Stimulated activated CD4-positive, alpha-beta T cell treated with anti-CD3 and anti-CD28 coated beads, TNF-alpha, amount 100 ng/mL, for 48 hours (primary cell): ENCODE results near the gene EYA2.

ENCODE experiments used
- DNase-seq, 3 donors: peaks; one replicate each; pipeline ENCODE4 v3.0.0-alpha.2; 2020; ENCODE audit warnings: low read depth in 3 of 3

EYA2 gene

DNA sequence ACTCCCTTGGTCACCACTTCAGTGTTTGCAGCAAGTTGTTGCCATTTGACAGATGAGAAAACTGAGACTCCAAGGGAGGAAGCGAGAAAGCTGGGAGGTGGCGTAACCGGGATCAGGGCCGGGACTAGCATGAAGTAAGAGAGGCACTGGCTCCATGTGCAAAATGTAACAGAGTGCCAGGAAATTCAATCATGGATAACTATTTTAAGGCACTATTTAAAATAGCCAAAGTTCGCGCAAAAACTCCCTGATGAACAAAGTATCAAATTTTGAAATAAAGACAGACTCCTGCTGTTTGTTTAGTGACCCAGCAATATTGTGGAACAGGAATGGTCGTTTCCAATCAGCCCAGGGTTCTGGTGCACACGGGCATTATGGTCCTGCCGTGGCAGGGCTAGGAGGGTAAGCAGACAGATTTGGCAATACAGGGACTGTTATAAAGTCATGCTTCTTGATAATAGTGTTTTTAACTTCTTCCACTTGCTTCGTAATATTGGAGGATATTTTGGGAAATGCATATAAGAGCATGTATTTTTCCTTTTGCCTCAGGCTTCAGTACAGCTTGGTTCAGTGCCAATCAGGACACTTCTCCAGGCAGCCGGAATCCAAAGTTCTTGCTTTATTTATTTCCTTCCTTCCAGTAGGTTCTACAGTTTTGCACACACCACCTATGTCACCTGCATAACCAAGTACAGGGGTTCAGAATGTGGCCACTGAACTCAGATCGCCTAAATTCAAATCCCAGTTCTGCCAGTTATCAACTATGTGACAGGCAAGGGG is 141.6 kb downstream of the EYA2 start:
- no peak for DNase-seq

DNA sequence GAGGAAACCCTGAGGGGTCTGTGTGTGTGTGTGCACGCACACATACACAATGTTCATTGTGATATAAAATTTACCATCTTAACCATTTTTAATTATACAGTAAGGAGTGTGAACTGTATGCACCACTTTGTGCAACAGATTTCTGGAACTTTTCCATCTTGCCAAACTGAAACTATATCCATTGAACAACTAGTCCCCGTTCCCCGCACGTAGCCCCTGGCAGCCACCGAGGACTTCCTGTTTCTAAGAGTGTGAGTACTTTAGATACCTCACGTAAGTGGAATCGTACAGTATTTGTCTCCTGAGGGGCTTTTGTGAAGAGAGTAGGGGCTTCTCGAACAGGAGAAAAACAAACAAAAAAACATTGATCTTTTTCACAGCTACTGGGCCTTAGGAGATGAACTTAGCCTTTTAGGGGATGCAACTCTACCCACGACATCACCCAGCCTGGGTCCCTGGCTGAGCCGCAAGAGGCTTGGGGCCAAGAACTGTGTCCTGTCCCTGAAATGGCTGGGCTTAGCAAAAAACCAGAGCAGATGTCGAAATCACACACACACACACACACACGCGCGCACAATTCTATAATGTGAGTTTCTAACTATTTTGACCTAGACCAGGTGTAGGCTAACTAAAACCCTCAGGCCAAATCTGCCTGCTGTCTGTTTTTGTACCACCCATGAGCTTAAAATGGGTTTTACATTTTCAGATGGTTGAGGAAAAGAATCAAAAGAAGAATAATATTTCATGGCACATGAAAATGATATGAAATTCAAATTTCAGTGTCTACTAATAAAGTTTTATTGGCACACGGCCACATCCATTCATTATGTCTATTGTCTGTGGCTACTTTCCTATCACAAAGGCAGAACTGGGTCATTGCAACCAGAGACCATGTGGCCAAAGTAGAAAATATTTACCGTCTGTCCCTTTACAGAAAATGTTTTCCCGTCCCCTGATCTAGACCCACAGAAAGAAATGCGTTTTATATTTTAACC is 144.2 kb downstream of the EYA2 start:
- no peak for DNase-seq

DNA sequence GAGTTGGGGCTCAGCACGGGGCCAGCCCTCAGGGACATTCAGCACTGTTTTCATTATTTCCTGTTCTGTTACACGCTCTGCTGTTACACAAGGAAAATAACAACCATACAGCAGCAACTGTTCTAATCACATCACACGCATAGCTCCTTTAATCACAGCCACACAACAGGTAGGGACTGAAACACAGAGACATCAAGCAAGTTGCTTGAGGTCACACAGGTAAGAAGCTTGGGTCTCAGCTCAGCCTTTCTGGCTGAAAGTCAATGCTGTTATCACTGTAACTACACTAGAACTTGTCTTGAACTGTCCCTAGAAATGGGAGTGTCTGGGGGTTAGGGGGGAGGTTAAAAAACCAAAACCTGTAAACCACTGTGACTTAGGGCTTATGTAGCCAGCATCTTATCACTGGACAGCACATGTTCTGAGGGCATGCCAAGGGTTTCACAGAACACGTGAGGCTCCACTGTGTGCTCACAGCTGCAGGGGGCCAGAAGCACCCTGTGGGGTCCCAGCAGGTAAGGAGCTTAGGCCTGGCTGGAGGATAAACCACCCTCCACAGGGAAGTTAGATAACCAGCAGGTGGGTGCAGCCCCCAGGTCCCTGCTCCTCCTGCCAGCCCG is 146.0 kb downstream of the EYA2 start:
- DNase-seq, result no peak

DNA sequence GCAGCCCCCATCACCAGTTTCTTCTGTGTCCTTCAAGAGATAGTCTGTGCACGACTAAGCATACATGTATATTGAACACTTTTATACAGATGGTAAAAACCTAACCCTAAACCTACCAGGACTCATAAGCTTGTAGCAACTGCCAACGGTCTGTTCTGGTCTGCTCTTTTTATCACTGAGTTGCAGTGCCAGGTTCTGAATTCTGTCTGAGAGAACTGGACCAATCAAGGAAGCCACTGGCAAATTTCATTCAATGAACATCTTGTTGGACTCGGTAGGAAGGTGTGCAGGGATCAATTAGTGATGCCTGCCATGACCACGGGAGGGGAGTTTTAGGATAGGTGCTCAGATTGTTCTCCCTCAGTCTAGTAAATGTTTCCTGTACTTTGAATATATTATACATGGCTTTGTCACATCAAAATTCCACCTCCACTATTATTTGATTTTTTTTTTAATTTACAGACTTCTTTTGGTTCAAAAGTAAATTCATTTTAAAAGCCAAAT is 146.8 kb downstream of the EYA2 start:
- no peak for DNase-seq

DNA sequence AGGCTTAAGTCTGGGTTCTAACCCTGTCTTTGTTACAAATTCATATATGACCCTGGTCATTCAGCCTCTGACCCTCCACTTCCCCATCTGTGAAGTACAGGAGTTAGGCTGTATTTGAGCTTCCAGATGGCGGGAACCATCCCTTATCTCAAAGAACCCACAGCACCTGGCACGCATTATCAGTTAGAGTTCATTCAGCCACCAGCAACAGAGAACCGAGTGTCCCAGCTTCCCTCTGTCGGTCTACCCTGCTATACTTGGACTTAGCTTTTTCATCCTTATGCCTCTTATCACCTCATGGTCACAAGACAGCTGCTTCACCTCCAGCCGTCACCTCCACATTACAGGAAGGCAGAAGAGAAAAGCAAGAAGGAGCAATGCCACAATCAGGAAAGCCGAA is 147.8 kb downstream of the EYA2 start:
- no peak for DNase-seq

DNA sequence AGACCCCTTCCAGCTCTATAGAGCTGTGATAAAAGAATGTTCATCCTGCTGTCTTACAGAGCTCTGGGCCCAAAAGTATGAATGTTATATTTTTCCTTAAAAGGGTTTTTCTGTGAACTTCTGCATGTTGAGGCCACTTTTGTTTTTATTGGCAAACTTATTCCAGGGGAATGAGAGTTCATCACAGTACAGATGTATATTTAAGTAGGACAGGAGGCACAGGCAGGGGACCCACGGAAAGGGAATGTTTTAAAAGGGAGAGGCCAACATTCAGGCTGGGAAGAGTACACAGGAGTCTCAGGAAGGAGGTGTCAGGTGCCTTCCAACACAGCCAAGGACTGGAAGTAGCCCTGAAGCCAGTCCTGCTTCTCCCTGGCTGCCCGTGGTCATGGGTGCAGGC is 148.4 kb downstream of the EYA2 start:
- no peak for DNase-seq

DNA sequence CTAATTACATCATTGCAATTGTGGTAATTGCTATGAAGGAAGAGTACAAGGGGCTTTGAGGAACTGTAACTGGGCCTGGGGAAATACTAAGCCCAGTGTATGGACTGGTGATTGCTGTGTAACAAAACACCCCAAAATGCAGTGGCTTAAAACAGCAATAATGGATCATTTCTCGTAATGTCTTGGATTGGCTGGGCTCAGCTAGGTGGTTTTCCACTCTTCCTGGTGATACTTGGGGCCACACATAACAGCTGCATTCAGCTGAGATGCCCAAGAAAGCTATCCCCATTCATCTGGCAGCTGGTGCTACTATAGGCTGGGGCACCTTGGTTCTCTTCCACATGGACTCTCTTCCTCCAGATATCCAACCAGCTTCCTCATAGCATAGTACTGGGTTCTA is 150.3 kb downstream of the EYA2 start:
- no peak for DNase-seq

DNA sequence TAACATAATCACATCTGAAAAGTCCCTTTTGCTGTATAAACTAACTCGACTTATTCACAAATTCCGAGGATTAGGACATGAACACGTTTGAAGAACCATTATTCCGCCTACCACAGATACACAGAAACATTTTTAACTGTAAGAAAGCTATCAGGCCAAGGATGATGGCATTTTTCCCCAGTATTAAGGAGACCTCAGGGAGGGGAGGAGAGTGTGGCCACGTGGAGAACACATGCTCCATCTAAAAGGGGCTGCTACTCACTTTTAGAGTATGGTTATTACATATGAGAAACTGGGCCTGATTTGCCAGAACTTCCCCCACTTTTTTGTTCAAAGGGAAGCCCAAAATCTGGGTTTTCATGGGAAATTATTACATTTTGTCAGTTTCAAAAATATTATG is 153.4 kb downstream of the EYA2 start:
- DNase-seq, result no peak

DNA sequence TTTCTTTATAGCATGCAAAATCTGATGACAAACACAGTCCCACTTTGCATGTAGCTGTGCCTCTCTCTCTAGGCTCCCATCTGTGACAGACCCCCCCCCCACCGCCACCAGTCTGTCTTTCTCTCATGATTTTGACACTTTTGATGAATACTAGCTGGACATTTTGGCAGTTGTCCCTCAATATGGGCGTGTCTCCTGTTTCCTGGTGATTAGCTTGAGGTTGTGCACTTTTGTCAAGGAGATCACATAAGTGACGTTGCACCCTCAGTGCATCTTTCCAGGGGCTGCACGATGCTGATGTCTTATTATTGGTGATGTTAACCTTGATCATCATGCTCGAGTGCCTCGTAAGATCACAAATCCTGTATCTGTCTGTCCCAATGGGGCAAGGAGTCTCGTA is 155.1 kb downstream of the EYA2 start:
- DNase-seq, result no peak

DNA sequence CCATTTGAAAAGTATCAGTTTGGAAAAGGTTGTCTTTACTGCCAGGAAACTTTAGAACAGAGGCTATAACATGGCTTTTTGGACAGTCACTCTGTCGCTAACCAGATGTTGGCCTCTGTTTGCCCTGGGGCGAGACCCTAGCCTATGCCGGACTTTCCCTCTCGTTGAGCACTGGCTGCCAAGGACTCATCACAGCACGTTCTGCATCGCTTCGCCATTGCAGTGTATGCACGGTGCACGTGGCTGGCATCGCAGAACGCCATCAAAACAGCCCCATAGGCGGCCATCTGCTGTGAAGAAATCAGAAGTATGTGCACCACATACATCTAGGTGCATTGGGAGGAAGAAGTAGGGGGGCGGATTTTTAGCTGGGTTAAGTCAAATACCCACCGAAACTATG is 156.4 kb downstream of the EYA2 start:
- no peak for DNase-seq

DNA sequence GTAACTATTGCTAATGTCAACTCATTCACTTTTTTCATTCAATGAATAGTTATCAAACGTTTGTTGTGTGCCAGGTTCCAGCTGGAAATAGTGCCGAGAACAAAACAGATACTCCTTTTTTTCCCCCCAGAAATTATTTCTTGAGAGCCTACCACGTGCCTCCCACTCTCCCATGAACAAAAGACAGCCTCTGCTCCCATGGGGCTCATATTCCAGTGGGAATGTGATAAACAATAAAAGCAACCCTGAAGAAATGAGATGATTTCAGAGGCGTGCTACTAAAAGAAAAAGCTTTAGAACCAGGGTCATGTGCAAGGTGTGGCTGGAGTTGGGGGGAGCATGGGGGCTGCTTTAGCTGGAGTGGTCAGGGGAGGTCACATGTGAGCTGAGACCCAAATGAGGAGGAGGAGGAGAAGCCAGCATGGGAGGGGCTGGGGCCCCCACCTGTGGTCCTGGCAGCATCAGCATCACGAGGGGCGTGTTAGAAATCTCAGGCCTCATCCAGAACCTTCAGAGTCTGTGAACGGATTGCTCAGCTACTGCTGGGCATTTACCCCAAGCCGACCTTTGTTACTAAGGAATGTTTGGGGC is 157.4 kb downstream of the EYA2 start:
- no peak for DNase-seq

DNA sequence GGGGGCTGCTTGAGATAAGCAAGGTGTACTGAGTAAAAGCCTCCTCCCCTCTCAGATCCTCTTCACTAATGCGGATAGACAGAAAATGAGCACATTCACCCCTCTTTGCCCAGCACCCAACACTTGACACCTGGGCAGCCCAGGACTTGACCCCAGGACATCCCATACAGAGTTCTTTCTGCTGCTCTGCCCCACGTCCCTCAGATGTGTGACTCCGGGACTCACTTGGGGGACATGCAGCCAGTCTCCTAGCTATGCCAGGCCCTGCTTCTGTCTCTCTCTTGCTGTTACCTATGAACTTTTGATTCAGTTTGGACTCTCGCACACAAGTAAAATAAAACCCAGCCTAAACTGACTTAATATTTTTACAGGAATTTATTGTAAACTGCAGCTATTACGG is 159.9 kb downstream of the EYA2 start:
- no peak for DNase-seq

DNA sequence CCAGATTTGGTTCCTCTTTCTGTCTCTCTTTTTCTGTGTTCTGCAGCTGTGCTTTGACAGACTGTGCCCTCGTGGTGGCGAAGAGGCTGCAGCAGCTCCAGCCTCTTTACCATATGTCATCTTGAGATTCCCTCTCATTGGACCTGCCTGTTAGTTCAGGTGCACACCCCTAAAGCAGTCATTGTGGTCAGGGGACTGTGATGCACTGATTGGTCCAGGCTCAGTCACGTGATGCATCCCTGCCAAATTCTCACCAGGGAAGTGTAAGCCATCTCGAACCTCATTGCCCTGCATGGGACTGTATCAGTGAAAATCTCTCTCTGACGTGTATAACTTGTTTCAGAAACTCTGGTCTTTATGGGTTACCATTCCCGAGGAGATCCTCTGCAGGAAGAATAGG is 160.3 kb downstream of the EYA2 start:
- no peak for DNase-seq

DNA sequence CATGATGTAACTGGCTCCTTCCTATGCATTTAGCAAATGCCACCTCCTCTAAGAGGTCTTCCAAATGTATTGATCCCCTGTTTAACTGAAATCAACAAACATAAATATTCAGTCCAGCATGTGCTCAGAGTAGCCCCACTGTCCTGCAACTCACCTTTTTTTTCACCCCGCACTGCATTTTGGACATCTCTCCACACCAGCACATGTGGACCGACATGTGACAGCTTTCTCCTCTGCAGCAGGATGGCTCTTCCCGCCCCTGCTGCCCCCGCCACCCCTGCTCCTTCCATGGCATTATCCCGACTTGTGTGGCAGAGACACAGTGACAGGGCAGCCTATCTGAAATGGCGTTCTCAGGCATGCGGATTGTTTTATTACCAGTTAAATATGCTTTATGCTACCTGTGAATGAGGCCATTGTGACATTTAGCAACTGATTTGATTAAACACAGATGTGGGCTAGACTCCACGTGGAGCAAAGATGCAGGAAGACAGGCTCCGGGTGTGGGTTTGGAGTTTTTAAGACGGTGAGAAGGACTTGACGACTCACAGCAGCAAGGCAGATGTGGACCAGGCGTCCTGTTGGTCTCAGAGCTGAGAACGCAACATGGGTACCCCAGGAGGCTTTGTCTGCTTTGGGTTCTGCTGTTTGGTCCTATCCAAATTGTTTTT is 161.2 kb downstream of the EYA2 start:
- DNase-seq, result no peak

DNA sequence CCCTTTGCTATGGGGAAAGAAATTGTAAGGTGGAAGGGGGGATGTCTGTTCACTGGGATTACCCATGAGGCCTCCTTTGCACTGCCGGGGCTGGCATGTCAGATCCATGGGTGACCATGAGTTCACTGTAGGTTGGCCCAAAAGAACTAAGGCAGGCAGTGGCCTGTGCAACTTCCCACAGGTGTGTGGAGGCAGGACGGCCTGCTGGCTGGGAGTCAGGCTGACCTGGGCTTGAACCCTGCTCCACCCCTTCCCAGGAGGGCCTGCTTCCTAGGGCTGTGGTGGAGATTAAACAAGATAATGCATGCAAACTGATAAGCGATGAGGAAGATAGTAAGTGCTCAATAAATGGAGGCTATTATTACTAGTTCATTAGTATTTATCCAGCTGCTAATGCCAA is 163.0 kb downstream of the EYA2 start:
- no peak for DNase-seq

DNA sequence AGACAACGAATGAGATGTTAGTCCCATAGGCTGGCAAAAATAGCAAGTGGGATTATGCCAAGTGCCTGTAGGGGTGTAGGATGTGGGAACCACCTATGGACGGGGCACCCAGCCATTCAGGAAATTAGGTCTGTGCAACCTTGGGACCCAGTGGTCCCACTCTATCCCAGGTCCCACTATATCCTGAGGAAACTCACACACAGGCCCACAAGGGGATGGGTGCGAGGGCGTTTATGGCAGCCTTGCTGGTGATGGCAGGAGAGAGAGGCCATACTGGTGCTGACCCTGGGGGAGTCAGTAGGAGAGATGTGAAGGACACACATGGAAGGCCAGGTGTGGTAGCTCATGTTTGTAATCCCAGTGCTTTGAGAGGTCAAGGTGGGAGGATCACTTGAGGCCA is 163.6 kb downstream of the EYA2 start:
- no peak for DNase-seq

DNA sequence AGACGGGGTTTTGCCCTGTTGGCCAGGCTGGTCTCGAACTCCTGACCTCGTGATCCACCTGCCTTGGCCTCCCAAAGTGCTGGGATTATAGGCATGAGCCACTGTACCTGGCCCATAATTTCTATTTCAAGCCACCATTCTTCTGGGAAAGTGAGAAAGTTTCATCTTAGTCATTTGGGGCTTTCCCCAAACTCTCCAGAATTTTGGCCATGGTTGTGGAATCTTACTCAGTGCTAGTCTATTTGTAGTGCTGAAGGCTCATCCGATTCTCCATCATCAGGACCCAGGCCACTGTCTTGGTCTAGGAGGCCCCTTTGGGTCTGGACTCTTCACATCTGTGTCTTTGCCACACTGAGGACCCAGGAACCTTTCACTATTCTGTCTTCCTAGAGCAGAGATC is 164.9 kb downstream of the EYA2 start:
- no peak for DNase-seq

DNA sequence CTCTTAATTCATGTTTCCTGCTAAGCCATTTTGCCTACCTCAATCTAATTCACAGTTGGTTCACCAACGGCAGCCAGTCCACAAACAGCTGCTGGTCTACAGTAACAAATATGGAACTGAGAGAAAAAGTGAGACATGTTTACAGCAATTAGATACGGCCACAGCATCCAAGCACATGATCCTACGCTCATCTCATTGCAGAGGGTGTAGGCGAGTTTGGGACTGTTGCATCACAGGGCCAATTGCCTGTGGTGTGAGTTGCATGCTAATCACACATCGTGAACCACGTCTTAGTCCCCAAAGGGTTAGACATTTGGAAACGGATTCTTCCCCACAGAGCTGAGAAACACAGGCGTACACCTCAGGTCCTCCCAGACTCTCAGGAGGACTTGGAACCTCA is 166.9 kb downstream of the EYA2 start:
- DNase-seq, result no peak

DNA sequence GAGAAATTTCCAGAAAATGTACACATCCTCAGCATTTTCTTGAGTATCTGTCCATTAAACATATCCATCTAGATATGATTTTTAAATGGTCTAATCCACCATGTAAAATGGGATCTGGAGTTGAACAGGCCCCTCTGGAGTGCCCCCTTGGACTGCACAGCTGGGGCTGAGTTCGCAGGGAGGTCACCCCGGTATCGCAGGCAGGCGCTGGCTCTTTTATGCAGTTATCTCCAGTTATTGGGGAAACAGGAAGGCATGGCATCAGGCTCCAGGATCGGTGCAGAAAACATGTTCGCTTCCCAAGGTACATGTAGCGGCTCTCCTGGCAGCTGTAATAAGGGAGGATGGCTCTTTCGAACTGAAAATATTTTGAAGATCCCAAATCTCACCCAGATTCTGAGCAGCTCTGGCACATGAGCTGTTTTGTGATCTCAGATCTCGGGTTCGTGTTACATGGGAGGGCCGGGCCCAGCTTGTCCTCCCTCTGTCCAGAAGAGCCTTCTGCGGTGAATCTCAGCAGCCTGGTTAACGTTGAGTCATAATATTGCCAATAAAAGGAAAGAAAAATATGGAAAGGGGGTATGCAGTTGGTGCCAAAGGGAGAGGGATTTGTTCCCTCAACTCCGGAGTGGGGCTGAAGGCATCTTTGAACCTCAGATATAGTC is 167.7 kb downstream of the EYA2 start:
- DNase-seq, result no peak

DNA sequence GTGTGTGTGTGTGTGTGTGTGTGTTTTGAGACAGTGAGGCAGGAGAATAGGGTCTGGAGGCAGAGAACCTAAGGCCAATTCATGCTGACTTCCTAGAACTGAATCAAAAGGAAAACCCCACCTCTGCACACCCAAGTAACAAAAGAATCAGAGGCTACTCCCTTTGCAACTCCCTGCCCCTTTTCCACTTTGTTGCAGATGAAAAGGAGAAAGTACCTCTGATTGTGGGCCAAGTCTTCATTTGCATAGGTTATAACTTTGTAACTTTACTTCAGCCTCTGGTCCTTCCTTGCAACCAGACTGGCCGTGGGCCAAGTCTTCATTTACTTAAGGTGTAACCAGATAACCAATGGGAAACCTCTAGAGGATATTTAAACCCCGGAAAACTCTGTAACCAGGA is 168.8 kb downstream of the EYA2 start:
- no peak for DNase-seq

DNA sequence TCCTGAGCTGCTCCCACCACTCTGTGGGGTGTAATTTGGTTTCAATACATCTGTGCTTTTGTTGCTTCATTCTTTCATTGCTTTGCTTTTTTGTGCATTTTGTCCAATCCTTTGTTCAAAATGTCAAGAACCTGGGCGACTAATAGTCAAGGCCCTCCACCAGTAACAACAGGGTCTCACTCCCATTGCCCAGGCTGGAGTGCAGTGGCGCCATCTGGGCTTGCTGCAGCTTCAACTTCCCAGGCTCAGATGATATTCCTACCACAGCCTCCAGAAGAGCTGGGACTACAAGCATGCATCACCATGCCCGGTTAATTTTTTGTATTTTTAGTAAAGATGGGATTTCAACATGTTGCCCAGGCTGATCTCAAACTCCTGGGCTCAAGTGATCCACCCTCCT is 169.2 kb downstream of the EYA2 start:
- no peak for DNase-seq
